Mucosa of descending colon (tissue), 3 donors: ENCODE results near the gene SGMS1. TPM values are rescaled to one million over a fixed set of nuclear protein-coding genes. Genes with fewer than 3 reads are reported as not detected.
"Not testable (repeated sequence)": the region's sequence is repeated elsewhere in the genome, so short reads cannot be mapped to it uniquely, and the experiment has no call there.

Source experiments
- ATAC-seq: fragments of 200-7000 bp; cut with Tn5 transposase; one replicate; pipeline ENCODE4 v1.9.1; 2020; ENCODE audit warnings: mild to moderate bottlenecking, moderate library complexity
- DNase-seq, 3 donors: peaks; one replicate each; pipeline ENCODE4 v3.0.0-alpha.2; 2020
- H3K36me3 ChIP-seq: fragments of 200-600 bp; one replicate; pipeline ENCODE4 v1.8.0; 2021; ENCODE audit warnings: low read depth, mild to moderate bottlenecking
- H3K4me1 ChIP-seq: fragments of 200-600 bp; one replicate; pipeline ENCODE4 v1.8.0; 2021; ENCODE audit warnings: low read depth, mild to moderate bottlenecking
- H3K4me3 ChIP-seq: fragments of 200-600 bp; one replicate; pipeline ENCODE4 v1.8.0; 2021; ENCODE audit warnings: mild to moderate bottlenecking
- H3K9me3 ChIP-seq: fragments of 200-600 bp; one replicate; pipeline ENCODE4 v1.8.0; 2021; ENCODE audit warnings: mild to moderate bottlenecking
- intact Hi-C, 2 donors: fragments of 100-400 bp; cut with DNase I in 1 of 2; cut with micrococcal nuclease in 1 of 2; formaldehyde crosslinking; loops; one replicate each; pipeline versions ENCODE4 v1.11.0 to v1.11.1; 2022; cut with DNase I, micrococcal nuclease
- total RNA-seq, 3 donors: library from RNA; stranded (reverse); fragmentation: NEBNext Ultra II Directional in 2 of 3; extraction: Animal tissue kit (Norgen Biotek cat#: 25700) in 2 of 3; gene quantifications; one replicate each; pipeline versions ENCODE4 v1.2.1 to v1.2.4, GENCODE V29; 2021 to 2023
- TF ChIP-seq, protein P1 (sequence below): fragments of 200-600 bp; IDR thresholded peaks from one replicate; pipeline ENCODE4 v1.8.0; 2022; ENCODE audit warnings: antibody characterized with exemption, mild to moderate bottlenecking
- donor health status: DM: no; HTN: no; CAD: no; lungs with moderate emphysema.
- donor health status: DM: no; HTN: no; CAD: no.
- donor health status: DM: no; HTN: yes; CAD: no.

The SGMS1 gene
- total RNA-seq, 3 donors from 2014 or later, result 14.4 to 28.4 (median 20.0) TPM

DNA sequence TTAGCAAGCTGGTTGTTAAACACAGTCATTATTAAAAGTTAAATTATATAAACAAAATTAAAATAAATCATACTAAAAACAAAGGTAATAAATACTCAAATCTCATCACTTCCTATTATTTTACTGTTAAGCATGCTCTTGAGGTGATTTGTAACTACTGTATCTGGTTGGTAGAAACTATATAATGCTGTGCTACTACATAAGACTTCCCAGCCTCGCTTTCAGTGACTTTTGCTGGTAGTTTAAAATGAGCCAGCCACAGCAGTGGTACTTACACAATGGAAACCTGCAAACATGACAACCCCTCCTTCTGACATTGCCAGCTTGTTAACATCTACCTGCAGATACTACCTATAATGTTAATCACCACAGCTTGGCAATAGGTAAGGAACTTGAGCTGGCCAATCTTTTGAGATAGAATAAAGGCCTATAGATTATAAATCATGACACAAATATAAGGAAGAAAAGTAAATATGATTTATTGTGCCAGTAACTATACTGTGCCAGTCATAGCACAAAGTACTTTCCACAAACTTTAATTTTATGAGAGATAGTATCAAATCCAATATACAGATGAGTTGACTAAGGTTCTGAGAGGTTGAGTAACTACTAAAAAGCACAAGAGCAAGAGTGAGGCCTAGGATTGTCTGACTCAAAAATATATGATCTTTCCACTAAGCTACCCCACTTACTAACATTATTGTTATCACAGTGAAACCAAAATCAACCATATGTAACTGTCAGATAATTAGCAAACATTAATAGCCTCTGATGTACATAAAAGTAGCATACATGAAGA, 191.3 kb downstream of the SGMS1 start:
- no peaks in the 10 kb centered on the region for H3K4me1 ChIP-seq
- no peak overlapping the region for H3K4me3 ChIP-seq
- TF ChIP-seq, protein P1, sequence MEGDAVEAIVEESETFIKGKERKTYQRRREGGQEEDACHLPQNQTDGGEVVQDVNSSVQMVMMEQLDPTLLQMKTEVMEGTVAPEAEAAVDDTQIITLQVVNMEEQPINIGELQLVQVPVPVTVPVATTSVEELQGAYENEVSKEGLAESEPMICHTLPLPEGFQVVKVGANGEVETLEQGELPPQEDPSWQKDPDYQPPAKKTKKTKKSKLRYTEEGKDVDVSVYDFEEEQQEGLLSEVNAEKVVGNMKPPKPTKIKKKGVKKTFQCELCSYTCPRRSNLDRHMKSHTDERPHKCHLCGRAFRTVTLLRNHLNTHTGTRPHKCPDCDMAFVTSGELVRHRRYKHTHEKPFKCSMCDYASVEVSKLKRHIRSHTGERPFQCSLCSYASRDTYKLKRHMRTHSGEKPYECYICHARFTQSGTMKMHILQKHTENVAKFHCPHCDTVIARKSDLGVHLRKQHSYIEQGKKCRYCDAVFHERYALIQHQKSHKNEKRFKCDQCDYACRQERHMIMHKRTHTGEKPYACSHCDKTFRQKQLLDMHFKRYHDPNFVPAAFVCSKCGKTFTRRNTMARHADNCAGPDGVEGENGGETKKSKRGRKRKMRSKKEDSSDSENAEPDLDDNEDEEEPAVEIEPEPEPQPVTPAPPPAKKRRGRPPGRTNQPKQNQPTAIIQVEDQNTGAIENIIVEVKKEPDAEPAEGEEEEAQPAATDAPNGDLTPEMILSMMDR, result no peak
- no peak for DNase-seq
- no peaks in the 10 kb centered on the region for H3K9me3 ChIP-seq
- no peaks in the 10 kb centered on the region for H3K36me3 ChIP-seq
- ATAC-seq, result no peak
- intact Hi-C loops, result no loop called here

DNA sequence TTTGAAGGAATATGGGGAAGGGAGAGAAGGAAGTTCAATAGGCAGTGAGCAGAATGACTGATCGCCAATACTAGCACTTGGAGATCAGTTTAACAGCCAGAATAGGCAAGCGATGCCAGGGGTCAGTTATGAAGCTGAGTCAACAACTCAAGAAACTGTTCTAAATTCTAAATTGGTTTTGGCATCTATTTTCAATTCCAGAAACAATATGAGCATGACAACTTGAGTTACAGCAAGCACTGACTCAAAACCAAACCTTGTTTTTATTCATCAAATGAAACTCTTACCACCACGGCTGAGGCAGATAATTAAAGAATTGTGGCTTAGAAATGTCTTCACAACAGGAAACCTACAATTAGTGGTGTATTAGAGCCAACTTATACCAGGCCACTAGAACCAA, 192.0 kb downstream of the SGMS1 start:
- H3K4me3 ChIP-seq, result no peak overlapping the region
- no peaks in the 10 kb centered on the region for H3K36me3 ChIP-seq

DNA sequence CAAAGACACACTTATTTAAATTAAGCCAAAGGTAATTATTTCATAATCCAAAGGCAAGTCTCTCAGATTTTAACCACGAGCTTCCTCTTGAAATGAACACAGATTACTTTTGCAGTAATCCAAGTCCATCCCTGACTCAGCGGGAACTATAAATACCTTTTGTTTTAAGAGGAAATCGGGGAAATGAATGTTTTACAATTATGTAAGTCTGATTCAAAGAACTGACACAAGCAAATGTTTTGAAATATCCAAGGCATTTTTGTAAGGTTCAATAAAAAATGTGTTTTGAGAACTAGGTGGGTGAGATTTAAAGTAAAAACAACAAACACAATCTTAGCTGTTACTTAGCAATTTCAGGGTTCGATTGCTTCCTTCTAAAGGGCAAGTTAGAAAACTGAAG, 192.6 kb downstream of the SGMS1 start:
- no peaks in the 10 kb centered on the region for H3K36me3 ChIP-seq
- no peak overlapping the region for H3K4me3 ChIP-seq
- no peaks in the 10 kb centered on the region for H3K9me3 ChIP-seq
- TF ChIP-seq, protein P1, result no peak
- no peak for DNase-seq
- intact Hi-C loops, result no loop called here
- H3K4me1 ChIP-seq, result no peaks in the 10 kb centered on the region
- ATAC-seq, result no peak

More for the DNA sequence above, 192.0 kb downstream of the SGMS1 start:
- Histone ChIP-seq H3K4me1 (no peaks in the 10 kb centered on the region), H3K9me3 (no peaks in the 10 kb centered on the region)
- intact Hi-C loops, result no loop called here
- TF ChIP-seq, protein P1, result no peak
- DNase-seq (no peak), ATAC-seq (no peak)

DNA sequence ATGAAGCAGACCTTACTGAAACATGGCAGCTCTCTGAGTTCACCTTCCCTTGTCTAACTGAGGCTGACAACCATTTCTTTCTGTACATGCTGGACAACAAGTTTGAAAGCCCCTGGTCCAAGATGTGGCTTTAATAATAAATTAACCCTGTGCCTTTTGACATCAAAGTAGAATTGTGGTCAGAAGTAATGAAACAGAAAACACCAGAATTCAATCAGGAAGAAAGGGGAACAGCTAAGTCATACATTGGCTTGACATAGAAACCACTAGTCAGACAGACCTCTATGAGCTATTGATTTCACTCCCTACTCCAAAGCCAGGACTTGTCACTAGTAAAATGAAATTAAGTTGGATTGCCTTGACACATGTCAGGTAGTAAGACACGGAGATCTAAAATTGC, 197.3 kb downstream of the SGMS1 start:
- Histone ChIP-seq H3K36me3 (no peaks in the 10 kb centered on the region), H3K4me3 (no peak overlapping the region), H3K4me1 (no peaks in the 10 kb centered on the region), H3K9me3 (no peaks in the 10 kb centered on the region)
- TF ChIP-seq, protein P1, result no peak
- ATAC-seq (no peak), DNase-seq (no peak)
- intact Hi-C loops, result no loop called here

DNA sequence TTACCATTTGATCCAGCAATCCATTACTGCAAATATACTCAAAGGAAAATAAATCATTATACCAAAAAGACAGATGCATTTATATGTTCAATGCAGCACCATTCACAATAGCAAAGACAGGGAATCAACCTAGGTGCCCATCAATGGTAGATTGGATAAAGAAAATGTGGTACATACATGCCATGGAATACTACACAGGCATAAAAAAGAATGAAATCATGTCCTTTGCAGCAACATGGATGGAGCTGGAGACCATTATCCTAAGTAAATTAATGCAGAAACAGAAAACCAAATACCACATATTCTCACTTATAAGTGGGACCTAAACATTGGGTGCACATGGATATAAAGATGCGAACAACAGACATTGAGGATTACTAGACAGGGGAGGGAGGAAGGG, 198.5 kb downstream of the SGMS1 start:
- DNase-seq, H3K4me1 ChIP-seq, H3K9me3 ChIP-seq, intact Hi-C loops, H3K36me3 ChIP-seq, ATAC-seq, H3K4me3 ChIP-seq: not testable (repeated sequence)

DNA sequence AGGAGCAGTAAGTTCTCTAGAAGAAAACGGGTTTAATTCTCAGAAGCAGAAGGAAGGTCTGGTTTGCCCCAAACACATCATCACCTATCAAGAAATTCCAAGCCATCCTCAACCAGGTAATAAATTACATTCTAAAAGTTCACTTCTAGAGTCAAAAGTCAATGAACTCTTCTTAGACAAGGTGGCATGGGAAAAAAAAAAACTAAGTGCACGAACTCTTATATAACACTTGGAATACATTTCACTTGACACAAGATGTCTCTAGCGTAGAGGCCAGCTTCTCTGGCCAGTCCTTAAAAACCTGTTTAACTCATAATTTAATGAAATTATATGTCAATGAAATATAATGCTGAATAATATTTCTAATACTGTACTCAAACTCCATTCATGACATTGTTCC, 200.3 kb downstream of the SGMS1 start:
- DNase-seq (no peak), ATAC-seq (no peak)
- Histone ChIP-seq H3K4me3 (no peak overlapping the region), H3K4me1 (no peaks in the 10 kb centered on the region), H3K9me3 (no peaks in the 10 kb centered on the region), H3K36me3 (no peaks in the 10 kb centered on the region)
- intact Hi-C loops, result no loop called here
- TF ChIP-seq, protein P1, result no peak
